Endothelial cell of umbilical vein (primary cell): ENCODE measurements around the gene FAM161B. TPM values are rescaled to one million over a fixed set of nuclear protein-coding genes. Genes with fewer than 3 reads are reported as not detected.

ENCODE experiments used
- BruUV-seq: library from RNA; stranded (reverse); fragments of 400-500 nt; replicated peaks from 2 replicates; lab custom pipeline; 2021; lab: Mats Ljungman, UMichigan
- CTCF ChIA-PET: fragments of 300-600, 350-600 bp; sonication (Branson Sonifier 250); formaldehyde crosslinking; loops from one replicate; lab custom pipeline; 2021; ENCODE audit warnings: antibody characterized with exemption, inconsistent platforms; lab: Charles Lee
- POLR2A ChIA-PET: fragments of 300-600, 350-600 bp; sonication (Branson Sonifier 250); formaldehyde crosslinking; loops from one replicate; lab custom pipeline; 2021; ENCODE audit warnings: antibody characterized with exemption, inconsistent platforms; lab: Charles Lee
- DNase-seq: peaks from one replicate; pipeline ENCODE4 v3.0.0-alpha.2; 2011; ENCODE audit warnings: low read depth, low spot score
- FAIRE-seq: peaks from 2 replicates; lab custom pipeline; 2011; peaks lifted over from hg19 to GRCh38; lab: Jason Lieb, UNC
- H2AFZ ChIP-seq: 2 replicates; pipeline ENCODE4 v1.6.0; 2012; ENCODE audit warnings: low read depth, low read length, control low read depth, inconsistent platforms
- H3K27ac ChIP-seq: 2 replicates; pipeline ENCODE4 v1.5.1; 2011; ENCODE audit warnings: low read depth, mild to moderate bottlenecking, control low read depth, low read length, moderate library complexity; ENCODE audit not compliant: insufficient read depth
- H3K27me3 ChIP-seq, 2 experiments: 2 replicates each; pipeline versions ENCODE4 v1.6.0 to v1.6.1; 2011; ENCODE audit warnings: low read length in 2 of 2, mixed read lengths in 1 of 2; ENCODE audit not compliant: control insufficient read depth in 2 of 2, insufficient read depth in 2 of 2
- H3K36me3 ChIP-seq, 2 experiments: 2 replicates in 1 of 2; 3 replicates in 1 of 2; pipeline ENCODE4 v1.5.1; 2011; ENCODE audit warnings: low read length in 2 of 2, mild to moderate bottlenecking in 1 of 2, moderate library complexity in 1 of 2; ENCODE audit not compliant: control insufficient read depth in 2 of 2, insufficient read depth in 2 of 2; ENCODE audit errors: extremely low read depth in 1 of 2
- H3K4me1 ChIP-seq: 3 replicates; pipeline ENCODE4 v1.5.1; 2011; ENCODE audit warnings: mild to moderate bottlenecking, low read length; ENCODE audit not compliant: control insufficient read depth, insufficient read depth; ENCODE audit errors: extremely low read depth
- H3K4me2 ChIP-seq: 2 replicates; pipeline ENCODE4 v1.6.1; 2011; ENCODE audit warnings: low read length, control low read depth, mixed read lengths; ENCODE audit not compliant: insufficient read depth
- H3K4me3 ChIP-seq, 3 experiments: fragments of 200-600 bp in 1 of 3; sonication (generic), shearing (Covaris generic) in 1 of 3; replicated peaks in 1 of 3; 2 replicates each; pipeline ENCODE4 v1.5.1; 2011 to 2016; ENCODE audit warnings: control low read depth in 3 of 3, low read length in 3 of 3, mild to moderate bottlenecking in 2 of 3, inconsistent platforms in 1 of 3, low read depth in 1 of 3, moderate library complexity in 1 of 3; ENCODE audit not compliant: insufficient read depth in 1 of 3
- H3K79me2 ChIP-seq: 2 replicates; pipeline ENCODE4 v1.6.0; 2012; ENCODE audit warnings: low read length, inconsistent platforms; ENCODE audit not compliant: control insufficient read depth, insufficient read depth
- H3K9ac ChIP-seq: replicated peaks from 2 replicates; pipeline ENCODE3; 2011; ENCODE audit warnings: low read length, control low read depth; ENCODE audit not compliant: insufficient read depth; ENCODE audit errors: extremely low read depth
- H3K9me1 ChIP-seq: replicated peaks from 3 replicates; pipeline ENCODE4 v1.6.0; 2011; ENCODE audit warnings: mild to moderate bottlenecking, low read length; ENCODE audit not compliant: control insufficient read depth, insufficient read depth; ENCODE audit errors: extremely low read depth
- H3K9me3 ChIP-seq: replicated peaks from 2 replicates; pipeline ENCODE4 v1.5.1; 2012; ENCODE audit warnings: low read length, inconsistent platforms; ENCODE audit not compliant: control insufficient read depth, insufficient read depth
- H4K20me1 ChIP-seq: replicated peaks from 2 replicates; pipeline ENCODE3; 2011; ENCODE audit warnings: mild to moderate bottlenecking, low read length; ENCODE audit not compliant: control insufficient read depth, insufficient read depth; ENCODE audit errors: extremely low read depth
- CTCF ChIP-seq, 2 donors: IDR thresholded peaks; 1 replicate in 1 of 2; 2 replicates in 1 of 2; pipeline ENCODE4 v1.5.1; 2011; ENCODE audit warnings: low read length in 2 of 2, mild to moderate bottlenecking in 2 of 2, moderate library complexity in 2 of 2, control low read depth in 1 of 2, inconsistent platforms in 1 of 2, low read depth in 1 of 2; ENCODE audit not compliant: insufficient read depth in 1 of 2; ENCODE audit errors: extremely low read depth in 1 of 2
- EZH2 ChIP-seq: IDR thresholded peaks from 2 replicates; pipeline ENCODE4 v1.6.1; 2012; ENCODE audit warnings: borderline replicate concordance, low read depth, mild to moderate bottlenecking, moderate library complexity, low read length, inconsistent platforms; ENCODE audit not compliant: severe bottlenecking
- FOS ChIP-seq: IDR thresholded peaks from 2 replicates; pipeline ENCODE4 v1.6.1; 2011; ENCODE audit warnings: mild to moderate bottlenecking, low read length, moderate library complexity, borderline replicate concordance; ENCODE audit not compliant: insufficient read depth
- GATA2 ChIP-seq: IDR thresholded peaks from 2 replicates; pipeline ENCODE4 v1.7.0; 2011; ENCODE audit warnings: low read depth, mild to moderate bottlenecking, moderate library complexity, mixed read lengths, low read length; ENCODE audit not compliant: insufficient read length, insufficient read depth
- JUN ChIP-seq: IDR thresholded peaks from 2 replicates; pipeline ENCODE4 v1.6.1; 2011; ENCODE audit warnings: borderline replicate concordance, low read depth; ENCODE audit not compliant: insufficient read length, insufficient read depth
- MAX ChIP-seq: IDR thresholded peaks from 2 replicates; pipeline ENCODE4 v1.6.1; 2011; ENCODE audit not compliant: insufficient read depth, insufficient read length
- MYC ChIP-seq: IDR thresholded peaks from one replicate; pipeline ENCODE4 v1.6.1; 2011; ENCODE audit warnings: mild to moderate bottlenecking, low read depth, low read length
- POLR2A ChIP-seq: IDR thresholded peaks from 2 replicates; pipeline ENCODE4 v1.6.1; 2012; ENCODE audit warnings: low read depth, mild to moderate bottlenecking, control low read depth, low read length
- POLR2AphosphoS5 ChIP-seq: IDR thresholded peaks from 2 replicates; pipeline ENCODE4 v1.6.1; 2012; ENCODE audit warnings: low read depth, mild to moderate bottlenecking, control low read depth, low read length, moderate library complexity; ENCODE audit not compliant: insufficient read depth
- dilution Hi-C: fragments of 300-500 bp; cut with MboI; formaldehyde crosslinking; loops from one replicate; pipeline ENCODE4 v1.15.0; 2019; ENCODE audit warnings: low sequenced_read_pairs; ENCODE audit not compliant: extremely low pct_ligation_motif_present
- intact Hi-C: fragments of 100-400 bp; cut with micrococcal nuclease; formaldehyde crosslinking; loops from one replicate; pipeline ENCODE4 v1.10.0; 2022
- polyA plus RNA-seq, 4 experiments: library from polyadenylated mRNA; depleted of rRNA in 3 of 4; stranded (reverse) in 3 of 4; unstranded in 1 of 4; fragments of >200 nt; gene quantifications; 2 replicates each; pipeline versions ENCODE4 v1.2.1 to v1.2.3, GENCODE V29; 2011 to 2012; ENCODE audit warnings: missing spikeins in 1 of 4
- total RNA-seq: library from RNA; stranded (reverse); gene quantifications from 2 replicates; pipeline ENCODE4 v1.2.3, GENCODE V29; 2021

Gene FAM161B
- total and polyA plus RNA-seq, 2 donors (not counting 3 experiments of a cell fraction or from before 2014, with no cell fraction given): 1.6 to 3.1 TPM

GRCh38 chr14:73887318-73887616 is 62.6 kb downstream of the FAM161B start:
- Histone ChIP-seq H2AFZ (no peak overlapping the region), H3K27me3 (no peaks in the 10 kb centered on the region), H3K9ac (peak overlapping the region; percentile 85), H3K9me3 (no peaks in the 10 kb centered on the region), H3K79me2 (peaks cover 64% of the 10 kb centered on the region), H3K27ac (peak overlapping the region; percentile 90), H3K9me1 (no peaks in the 10 kb centered on the region), H3K4me2 (peak overlapping the region; percentile 79), H4K20me1 (no peaks in the 10 kb centered on the region), H3K4me3 (peak overlapping the region; percentile 60 to 87 (median 73)), H3K36me3 (no peaks in the 10 kb centered on the region), H3K4me1 (peaks cover 18% of the 10 kb centered on the region)
- ChIA-PET POLR2A (interaction anchor here (1.2 to 1.6 kb wide), 2 partner anchors 36 to 163 kb away, joined by 3 to 4 read pairs; partner anchors contain the start of gene PTGR2), CTCF (interaction anchor here (1.0 to 2.8 kb wide), 4 partner anchors 36 to 253 kb away, joined by 3 to 22 read pairs (median 5); partner anchors contain the start of gene PTGR2)
- no peak for TF ChIP-seq MYC
- TF ChIP-seq MAX: no peak
- TF ChIP-seq POLR2AphosphoS5: no peak
- no peak for TF ChIP-seq FOS
- no peak for TF ChIP-seq POLR2A
- no peak for TF ChIP-seq GATA2
- no peak for TF ChIP-seq JUN
- TF ChIP-seq CTCF (IDR thresholded peaks at IDR 0.05; ENCODE audit: extremely low read depth in 1 of 2, insufficient read depth in 1 of 2, low read depth in 1 of 2, low read length in 2 of 2): no peak
- no peak for TF ChIP-seq EZH2
- FAIRE-seq (no peak), DNase-seq (peak; percentile 60)
- no TSS peak for BruUV-seq
- dilution Hi-C loops: no loop called here
- intact Hi-C loops: loop anchor here (2.0 kb wide), 1 partner anchor 134 kb away; no protein-coding TSS in a partner anchor
